IPS DF 19.7 (cell line): ENCODE measurements around the gene CACNA1C.

Source experiments
- DNase-seq: peaks from one replicate; pipeline ENCODE4 v3.0.0-alpha.2; 2013; ENCODE audit warnings: low read depth, low spot score

The CACNA1C gene

DNA sequence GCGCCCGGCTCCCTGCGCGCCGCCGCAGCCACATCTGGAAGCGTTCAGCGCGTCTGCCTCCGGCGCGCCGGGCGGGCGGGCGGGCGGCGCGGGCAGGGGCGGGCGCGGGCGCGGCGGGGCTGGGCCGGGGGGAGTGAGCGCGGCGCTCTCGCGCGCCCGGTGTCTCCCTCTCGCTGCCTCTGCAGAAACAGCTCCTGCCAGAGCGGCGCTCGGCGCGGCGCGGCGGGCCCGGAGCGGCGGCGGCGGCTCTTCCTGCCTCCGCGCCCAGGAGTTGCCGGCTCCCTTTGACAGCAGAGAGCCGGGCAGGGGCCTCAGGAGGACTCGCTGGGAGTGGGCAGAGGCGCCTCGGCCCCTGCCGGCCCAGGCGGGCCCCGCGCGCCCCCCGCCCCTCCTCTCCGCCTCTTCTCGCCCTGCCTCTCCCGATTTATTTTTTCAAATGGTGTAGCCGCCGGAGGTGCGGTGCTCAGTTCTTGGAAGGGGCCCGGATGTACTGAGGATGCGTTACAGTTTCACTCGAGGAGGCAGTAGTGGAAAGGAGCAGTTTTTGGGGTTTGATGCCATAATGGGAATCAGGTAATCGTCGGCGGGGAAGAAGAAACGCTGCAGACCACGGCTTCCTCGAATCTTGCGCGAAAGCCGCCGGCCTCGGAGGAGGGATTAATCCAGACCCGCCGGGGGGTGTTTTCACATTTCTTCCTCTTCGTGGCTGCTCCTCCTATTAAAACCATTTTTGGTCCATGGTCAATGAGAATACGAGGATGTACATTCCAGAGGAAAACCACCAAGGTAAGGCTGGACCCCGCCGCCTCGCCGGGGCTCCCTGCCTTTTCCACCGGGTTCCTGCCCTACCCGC, at the start of gene CACNA1C:
CACNA1C (plus strand) TSS at position 162 of the 853 bp plus-strand sequence; CDS start at position 738, 576 bp downstream.
- no peak for DNase-seq

DNA sequence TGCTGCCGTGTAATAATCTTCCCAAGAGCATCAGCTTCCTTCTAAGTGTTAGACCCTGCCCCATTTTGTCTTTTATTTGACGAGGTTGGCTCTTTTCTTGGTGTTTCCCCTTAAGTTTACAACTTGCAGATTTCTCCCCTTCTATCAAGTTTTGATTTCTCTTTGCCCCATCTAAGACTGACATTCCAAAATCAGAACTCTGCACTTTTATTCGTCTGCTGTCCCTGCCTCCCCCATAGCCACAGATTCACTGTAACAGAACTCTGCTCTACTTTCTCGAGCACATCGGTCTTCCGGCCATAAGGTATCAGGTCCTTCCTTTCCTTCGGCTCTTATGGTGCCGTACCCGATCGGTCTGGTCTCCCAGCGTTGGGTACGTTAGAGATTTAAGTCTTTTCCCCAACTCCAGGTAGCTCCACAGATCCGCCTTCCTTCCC, 49.1 kb upstream of the CACNA1C start:
- no peak for DNase-seq

DNA sequence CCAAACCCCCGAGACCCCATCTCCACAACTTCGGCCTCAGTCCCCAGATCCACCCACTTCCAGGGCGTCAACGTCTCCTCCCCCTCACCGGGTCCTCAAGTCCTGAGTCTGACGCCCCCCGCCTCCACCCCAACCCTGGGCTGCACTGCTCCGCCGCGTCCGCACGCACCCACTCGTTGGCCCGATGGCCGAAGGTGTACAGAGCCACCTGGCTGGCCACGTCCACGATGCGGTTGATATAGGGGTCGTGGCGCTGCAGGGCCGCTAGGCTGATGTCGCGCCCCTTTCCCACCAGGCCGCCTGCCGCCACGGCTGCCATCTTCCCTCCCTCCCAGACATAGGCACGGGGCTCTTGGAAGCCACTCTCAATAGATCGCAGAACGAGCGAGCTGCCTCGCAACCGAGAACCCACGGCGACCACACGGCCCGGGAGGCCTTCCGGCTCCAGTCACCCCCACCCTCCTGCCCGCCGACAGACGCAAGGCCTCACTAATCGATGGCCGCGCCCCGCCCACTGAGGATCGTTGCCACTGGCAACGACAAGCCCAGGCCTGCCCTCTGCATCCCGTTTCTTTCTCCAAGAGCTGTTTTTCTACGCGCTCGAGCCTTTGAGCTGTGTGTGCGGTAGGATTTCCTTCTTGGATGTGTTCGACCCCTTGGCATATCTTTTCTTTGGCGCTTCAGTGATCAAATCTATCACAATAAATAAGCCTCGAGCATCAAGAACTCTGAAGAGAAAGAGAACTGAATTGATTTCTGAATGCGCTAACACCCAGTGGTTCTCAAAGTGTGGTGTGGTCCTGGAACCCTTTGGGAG, 48.5 kb upstream of the CACNA1C start, which contains the start of gene DCP1B:
DCP1B (minus strand) TSS at position 345 of the 817 bp plus-strand sequence; CDS start at position 319, 26 bp downstream.
- peak; percentile 93 for DNase-seq

DNA sequence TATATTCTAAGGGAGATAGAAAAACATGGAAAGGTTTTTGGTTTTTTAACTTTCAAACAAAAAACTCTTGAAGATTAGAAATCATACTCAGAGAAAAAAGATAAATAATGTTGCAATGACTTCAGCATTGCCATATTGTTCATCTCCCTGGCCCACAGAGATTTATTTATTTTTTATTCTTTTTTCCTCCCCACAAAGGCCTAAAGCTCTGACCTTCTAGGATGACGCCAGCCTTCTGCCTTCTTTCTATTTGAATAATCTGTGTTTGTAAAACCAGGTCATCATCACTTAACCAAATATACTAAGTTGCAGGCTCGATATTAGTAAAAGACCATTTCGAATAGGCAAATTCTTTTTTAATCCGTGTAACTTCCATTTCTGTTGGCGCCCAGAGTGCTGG, 44.1 kb upstream of the CACNA1C start:
- DNase-seq = no peak

DNA sequence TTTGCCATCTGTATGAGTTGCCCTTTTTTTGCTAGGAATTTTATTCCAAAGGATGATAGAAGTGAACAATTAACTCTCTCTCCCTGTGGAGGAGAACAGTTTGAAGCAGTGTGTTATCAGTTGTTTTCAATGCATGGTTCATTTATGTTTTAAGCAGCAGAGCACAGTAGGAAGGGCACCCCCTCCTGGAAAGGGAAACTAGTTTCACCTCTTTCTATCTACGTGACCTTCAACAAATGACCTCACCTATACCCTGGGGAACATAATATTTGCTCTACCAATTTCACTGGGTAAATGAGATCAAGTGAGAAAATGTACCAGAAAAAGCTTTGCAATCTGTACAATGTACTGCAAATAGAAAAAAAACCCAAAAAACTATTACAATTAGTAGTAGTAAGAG, 43.2 kb upstream of the CACNA1C start:
- DNase-seq = no peak

DNA sequence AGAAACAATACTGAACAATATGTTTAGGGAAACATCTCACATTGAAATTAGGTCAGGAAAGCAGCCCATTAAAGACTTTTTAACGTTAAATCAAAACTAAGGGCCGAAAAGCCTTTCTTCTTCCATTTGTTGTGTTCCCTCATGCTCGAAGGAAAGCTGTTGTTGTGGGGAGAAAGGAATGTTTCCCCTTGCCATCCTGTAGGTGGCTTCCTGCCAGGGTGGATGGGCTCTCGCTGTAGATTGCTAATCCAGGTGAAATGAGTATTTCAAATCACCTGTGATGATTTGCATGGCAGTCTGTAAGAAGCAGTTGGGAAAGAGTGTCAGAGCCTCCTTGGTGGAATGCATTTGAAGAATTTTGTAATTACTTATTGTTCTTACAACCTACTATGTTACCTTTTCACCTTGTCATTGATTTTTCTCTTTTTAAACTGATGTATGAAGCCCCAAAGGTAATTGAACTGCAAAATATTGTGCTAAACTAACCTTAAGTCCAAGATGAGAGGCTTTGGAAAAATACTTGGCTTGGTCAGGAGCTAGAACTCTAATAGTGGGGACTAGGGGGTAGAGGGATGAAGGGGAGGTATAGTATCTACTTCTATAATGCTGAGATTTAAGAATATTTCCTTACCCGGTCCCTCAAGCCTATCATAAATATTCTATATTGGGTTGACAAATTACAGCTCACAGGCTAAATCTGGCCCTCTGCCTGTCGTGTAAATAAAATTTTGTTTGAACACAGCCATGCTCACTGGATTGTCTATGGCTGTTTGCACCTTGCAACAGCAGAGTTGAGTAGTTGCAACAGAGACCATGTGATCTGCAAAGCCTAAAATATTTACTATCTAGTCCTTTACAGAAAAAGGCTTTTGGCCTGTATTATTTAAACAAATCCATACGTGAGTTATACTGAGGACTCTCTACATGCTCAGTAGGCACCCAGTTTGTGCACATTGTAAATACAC, 40.9 kb upstream of the CACNA1C start:
- no peak for DNase-seq

DNA sequence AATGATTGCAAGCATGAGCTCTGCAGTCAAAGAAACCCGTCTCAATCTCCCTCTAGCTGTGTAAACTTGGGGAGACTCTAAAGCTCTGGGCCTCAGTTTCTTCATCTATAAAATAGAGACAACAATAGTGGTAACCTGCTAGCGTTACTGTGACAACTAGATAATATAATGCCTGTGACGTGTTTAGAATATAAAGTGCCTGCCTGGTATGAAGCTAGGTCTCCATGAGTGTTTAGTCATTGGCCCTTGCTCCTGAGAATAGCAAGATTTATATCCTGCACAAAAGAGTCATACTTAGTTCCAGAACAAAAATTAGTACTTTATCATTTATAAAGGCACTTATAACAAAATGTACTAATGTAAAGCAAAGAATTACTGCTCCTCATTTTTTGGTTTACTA, 39.7 kb upstream of the CACNA1C start:
- DNase-seq = no peak

DNA sequence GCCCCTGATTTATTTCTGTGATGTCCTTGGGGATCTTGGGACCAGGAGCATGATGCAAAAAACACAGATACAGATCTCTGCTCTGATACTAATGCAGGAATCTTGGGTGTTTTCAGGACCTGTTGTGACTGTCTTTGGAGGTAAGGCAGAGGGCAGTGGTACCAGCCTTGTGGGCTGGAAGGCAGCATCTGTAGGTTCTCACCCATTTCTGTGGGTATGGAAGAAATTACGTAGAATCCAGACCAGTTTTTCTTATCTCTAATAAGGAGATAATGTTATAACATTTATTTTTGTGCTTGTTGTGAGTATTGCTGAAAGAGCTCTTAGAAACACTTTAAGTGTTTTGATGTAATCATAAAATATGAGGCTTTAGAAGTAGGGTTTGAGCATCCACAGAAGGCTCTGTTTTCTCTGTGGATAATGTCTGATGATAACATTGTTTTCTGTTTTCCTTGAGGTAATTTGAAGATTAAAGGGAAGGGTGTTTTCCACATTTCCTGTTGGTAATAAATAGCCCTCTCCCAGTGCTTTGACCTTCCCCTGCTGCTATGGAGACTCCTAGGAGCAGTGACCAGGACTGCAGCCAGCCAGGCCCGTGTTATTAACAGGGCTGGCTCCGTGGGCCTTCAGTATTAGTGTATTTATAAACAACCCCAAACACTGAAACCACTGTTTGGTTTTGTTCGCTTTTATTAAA, 39.1 kb upstream of the CACNA1C start:
- no peak for DNase-seq

DNA sequence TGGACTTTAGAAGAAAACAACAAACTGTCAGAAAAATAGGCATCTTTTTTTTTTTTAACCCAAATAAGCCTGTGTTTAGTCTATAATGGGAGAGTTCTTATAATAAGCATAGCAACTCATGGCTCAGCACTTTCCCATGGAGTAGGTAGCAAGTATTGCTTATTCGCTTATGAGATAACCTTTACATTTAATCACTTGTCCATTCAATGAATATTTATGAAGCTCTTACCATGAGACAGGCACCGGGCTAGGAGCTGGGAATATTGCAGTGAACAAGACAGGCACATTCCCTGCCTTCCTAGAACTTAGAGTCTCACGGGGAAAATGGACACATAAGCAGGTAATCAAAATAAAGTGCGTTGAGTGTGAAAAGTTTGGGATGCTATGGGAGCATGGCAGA, 38.6 kb upstream of the CACNA1C start:
- DNase-seq = no peak

DNA sequence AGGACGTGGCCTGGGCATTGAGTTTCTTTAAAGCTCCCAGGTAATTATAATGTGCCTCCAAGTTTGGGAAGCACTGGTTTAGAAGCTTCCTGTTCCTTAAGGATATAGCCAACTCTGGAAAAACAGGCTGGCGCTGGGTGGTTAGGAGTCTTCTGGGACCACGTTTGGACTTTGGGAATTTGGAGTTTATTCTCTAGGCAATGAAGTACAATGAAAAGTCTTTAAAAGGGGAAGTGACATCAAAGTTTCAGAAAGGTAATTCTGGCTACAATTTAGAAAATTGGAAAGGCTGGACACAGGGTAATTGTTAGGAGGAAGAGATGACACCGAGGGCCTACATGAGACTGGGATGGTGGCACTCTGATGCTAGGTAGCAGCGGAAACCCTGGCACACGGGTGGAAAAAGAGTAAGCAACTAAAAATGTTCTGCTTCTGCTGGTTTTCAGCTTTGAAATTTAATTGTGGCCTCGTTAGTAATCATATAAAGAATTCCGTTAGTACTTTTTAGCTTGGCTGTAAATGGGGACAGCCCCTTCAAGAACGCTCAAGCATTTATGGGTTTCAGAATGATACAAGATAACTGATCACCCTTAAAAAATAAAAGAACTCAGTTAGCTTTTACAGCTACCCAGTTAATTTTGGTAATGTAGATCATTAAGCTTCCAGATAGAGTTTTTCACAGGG, 35.8 kb upstream of the CACNA1C start:
- DNase-seq = no peak

DNA sequence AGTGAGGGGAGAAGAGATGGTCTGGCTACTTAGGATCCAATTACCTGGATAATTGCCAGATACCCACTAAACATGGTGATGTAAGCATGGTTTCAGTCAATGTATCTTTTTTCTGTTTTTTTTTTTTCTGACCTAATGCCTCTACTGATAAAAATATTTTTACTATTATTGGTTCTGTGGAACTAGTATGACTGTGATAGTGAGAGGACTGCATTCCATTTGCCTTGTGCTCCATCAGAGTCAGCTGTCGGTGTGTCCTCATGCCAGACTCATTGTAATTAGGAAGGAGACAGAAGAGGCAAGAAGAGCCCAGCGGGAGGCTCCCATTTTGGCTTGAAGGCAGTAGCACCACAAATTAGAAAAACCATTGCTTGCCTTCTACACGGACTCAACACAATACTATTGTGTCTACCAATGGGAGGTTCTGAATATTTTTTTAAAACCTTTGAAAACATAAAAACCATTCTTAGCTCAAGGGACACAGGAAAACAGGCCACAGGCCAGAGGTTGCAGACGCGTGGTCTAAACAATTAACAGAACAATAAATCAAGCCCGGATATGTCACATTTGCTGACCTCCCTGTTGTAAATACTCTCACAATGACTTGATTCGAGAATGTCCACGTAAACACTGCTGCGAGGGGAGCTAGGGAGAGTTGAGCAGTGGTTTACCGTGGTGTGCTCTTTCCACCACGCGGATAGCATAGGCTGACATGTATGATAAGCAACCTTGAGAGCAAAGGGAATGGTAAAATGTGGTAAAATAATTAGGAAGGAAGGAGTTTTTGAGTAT, 35.0 kb upstream of the CACNA1C start:
- DNase-seq = no peak

DNA sequence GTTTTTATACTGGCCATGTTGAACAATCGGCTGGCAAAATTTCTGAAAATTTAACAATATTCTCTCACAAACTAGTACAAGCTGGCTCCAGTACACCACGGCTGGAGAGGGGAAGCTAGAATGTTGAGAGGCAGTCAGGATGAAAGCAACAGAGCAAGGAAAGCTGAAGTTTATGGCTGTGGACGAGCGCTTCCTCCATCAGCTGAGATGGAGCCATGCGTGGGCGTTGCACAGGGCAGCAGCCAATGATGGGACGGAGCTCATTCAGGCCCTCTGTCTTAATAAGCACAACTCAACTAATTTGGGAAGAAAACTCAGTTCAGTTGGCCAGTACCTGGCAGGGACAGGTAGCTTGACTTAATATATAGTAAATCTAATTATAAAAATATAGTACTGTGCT, 34.4 kb upstream of the CACNA1C start:
- DNase-seq = no peak

DNA sequence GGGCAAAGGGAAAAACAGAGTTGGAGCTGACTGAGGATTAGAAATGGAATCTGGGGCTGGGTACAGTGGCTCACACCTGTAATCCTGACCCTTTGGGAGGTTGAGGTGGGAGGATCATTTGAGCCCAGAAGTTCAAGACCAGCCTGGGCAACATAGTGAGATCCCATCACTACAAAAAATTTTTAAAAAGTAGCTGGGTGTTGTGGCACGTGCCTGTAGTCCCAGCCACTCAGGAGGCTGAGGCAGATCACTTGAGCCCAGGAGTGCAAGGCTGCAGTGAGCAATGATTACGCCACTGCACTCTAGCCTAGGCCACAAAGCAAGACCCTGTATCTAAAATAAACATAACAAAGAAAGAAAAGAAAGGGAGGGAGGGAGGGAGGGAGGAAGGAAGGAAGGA, 33.7 kb upstream of the CACNA1C start:
- DNase-seq = no peak

DNA sequence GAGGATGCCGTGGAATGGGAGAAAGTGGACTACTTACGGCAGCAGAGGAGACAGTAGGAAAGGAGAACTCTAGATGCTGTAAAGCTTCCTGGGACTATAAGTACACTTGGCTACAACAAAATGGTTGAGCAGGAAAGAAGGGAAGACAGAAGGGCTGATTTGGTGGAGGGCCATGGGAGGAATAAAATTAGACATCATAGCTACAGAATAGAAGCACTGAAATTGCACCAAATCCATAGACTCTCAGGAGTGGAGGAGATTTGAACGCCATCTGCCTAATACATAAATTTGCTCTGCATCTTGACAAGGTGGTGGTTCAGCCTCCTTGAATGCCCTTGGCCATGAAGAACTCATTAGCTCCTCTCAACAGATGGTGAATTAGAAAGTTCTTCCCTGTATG, 32.3 kb upstream of the CACNA1C start:
- DNase-seq = no peak

DNA sequence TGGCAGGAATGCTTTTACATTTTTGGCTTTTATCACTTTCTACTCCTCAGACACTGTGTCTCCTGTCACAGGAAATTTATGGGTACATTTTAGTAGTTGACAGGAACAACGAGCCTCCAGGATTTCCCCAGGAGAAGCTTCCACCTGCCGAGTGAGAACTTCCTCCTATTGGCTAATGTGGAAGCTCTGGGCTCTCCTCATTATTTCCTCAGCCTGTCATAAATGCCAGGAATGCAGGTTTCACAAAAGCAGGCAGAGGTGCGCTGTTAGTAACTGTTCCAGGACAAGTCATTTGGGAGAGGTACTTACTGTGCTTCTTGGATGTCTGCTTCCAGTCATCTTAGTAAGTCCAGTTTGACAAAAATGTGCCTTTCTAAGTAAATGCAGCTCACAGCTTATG, 29.4 kb upstream of the CACNA1C start:
- DNase-seq = no peak

DNA sequence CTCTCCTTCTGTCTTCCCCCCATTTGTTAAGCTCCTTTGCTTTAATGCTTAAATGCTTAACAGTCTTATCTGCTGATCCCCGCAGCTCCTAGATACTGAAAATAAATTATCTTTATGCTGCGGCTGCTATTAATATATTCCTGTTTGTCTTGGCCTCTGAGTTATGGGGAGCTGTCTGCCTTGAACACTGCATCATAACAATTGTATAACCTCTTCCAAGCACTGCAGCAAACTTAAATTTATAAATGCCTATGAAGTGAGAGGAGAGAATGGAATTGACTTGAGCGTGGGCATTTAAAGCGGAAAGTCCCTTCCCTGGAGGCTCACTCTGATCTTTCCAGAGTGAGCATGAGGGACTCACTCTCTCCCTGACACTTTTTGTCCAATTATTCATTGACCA, 25.4 kb upstream of the CACNA1C start:
- no peak for DNase-seq

DNA sequence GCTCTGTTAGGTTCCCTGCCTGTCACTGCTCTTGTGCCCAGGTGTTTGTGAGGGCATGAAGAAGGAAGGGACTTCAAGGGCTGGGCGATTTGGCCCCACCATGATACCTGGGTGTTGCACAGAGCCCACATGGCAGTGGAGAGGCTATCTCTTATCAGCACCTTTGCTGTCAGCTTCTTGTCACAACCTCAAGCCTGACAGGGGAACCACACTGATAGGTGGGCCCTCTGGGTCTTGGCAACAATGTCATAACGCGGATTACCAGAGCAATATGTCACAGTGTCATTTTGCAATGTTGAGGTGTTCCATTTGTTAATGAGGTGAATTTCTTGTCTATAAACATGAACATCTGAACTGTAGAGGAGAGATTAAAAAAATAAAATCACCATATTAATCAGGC, 22.9 kb upstream of the CACNA1C start:
- DNase-seq = no peak

DNA sequence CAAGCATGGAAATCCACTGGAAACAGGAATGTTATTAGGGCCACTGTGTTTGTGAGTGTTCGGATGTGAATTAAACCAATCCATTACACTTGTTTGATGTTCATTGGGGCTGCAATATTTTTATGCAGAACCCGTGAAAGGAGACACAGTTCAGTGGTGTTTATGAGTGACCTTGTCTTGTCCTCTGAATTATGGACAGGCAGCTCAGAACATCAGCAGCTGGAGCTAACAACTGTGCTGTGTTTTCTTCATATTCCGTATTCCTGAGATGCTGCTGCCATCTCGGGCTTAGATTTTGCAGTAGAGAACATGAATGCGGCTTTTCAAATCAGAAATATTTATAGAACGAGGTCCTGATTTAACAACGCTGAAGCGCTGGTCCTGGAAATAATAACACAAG, 20.3 kb upstream of the CACNA1C start:
- DNase-seq = no peak

DNA sequence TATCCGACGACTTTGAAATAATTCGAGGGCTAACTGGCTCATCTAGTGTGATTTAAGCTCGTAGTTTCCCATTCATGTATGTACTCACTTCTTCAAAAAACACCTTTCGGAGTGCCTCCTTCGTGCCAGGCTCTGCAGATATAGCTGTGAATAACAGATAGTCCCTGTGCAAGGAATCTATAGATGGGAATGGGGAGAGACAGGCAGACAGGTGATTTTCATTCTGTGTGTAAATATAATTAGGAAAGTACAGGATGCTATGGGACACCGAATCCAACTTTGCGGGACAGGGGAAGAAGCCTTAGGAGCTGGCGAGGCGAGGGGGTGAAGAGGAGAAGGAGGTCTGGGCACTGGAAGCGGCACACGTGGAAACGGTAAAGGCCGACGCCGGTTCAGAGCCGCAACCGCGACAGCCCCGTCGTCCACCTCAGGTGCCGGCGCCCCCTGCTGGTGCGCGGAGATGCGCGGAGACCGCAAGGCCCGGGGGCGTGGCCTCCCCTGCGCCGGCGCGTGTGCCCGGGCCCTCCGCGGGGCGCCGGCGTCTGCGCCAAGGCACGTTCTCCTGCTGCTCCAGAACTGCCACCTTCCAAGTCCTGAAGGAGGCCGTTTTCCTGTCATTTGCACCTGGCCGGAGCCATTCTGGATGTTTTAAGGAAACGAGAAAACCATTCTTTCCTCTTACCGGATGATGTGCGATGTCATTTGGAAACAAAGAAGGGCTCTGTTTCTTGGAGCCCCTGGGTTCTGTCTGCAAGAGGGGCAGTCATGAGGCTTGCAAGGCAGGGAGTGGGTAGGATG, 18.0 kb upstream of the CACNA1C start:
- DNase-seq = no peak
